Skin of body (tissue), 2 donors: Measurements from ENCODE around the gene RANBP1. TPM values are rescaled to one million over a fixed set of nuclear protein-coding genes. Genes with fewer than 3 reads are reported as not detected.
"Not testable (repeated sequence)": the region's sequence is repeated elsewhere in the genome, so short reads cannot be mapped to it uniquely, and the experiment has no call there.

Source experiments
- DNase-seq: peaks from one replicate; lab custom pipeline; 2025; lab: John Stamatoyannopoulos, UW
- total RNA-seq: library from RNA; depleted of rRNA; stranded (reverse); fragments of >200 nt; gene quantifications from one replicate; pipeline ENCODE4 v1.2.3, GENCODE V29; 2014

The RANBP1 gene
- total RNA-seq, 1 donor from 2014 or later = 75.1 TPM

GRCh38 chr22:20149257-20150250 lies 33.6 kb downstream of the RANBP1 start:
- no peak for DNase-seq

- no peak for DNase-seq
These were observed 34.7 kb downstream of the RANBP1 start, which contains the start of gene CCDC188 for GRCh38 chr22:20150381-20151275. CCDC188 (minus strand) TSS chr22:20151055; CDS start chr22:20150986, 69 bp downstream.

DNA sequence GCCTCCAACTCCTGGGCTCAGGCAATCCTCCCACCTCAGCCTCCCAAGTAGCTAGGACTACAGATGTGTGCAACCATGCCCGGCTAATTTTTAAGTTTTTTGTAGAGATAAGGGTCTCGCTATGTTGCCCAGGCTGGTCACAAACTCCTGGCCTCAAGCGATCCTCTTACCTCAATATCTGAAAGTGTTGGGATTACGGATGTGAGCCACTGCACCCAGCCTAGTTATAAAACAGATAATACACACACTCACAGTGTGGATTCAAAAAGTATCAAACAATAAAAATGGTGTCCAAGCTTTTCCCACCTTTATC lies 35.3 kb downstream of the RANBP1 start:
- DNase-seq = no peak

DNA sequence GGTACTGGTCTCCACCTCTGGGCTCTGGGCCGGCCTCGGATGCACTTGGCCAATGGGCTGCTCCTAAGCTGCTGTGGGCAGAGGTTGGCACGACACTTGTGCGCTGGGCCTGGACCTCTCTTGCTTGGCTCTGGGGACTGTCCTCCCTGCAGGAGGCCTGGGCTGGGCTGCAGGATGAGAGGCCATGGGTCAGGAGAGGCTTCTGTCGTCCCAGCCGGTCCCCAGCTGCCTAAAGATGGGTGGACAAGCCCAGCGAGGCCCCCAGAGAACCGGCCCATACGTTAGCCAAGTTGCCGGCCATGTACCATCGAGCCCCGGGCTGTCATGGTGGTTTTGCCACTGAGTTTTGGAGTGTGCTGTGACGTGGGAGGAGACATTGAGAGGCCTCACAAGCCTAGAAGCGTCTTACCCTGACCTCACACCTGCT lies 36.6 kb downstream of the RANBP1 start:
- no peak for DNase-seq

DNA sequence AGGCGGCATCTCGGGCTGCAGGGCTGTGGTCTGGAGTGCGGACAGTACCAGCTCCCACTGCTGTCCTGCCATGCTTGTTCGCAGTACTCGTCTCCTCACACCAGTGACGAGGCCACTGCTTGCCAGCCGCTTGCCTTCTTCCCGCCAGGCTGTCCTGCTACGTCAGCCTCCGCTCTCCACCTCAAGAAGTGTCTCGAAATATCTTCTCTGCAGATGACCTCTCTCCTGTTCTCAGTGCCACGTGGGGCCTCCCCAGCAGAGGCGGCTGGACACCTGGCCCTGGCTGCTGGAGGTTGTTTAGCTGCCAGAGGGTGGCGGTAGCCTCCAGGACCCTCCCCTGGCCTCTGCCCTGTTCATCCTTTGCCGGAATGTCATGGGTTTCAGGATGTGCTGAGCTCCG lies 38.0 kb downstream of the RANBP1 start:
- no peak for DNase-seq

- no peak for DNase-seq
These were observed 38.8 kb downstream of the RANBP1 start for GRCh38 chr22:20154602-20155187.

- peak; percentile 22 for DNase-seq
These were observed 39.6 kb downstream of the RANBP1 start for GRCh38 chr22:20155330-20156041.

GRCh38 chr22:20156042-20156389 lies 40.1 kb downstream of the RANBP1 start:
- DNase-seq = no peak

GRCh38 chr22:20156611-20157429 lies 40.9 kb downstream of the RANBP1 start:
- DNase-seq = peak; percentile 69

GRCh38 chr22:20157430-20158183 lies 41.7 kb downstream of the RANBP1 start:
- no peak for DNase-seq

- no peak for DNase-seq
These were observed 42.6 kb downstream of the RANBP1 start for GRCh38 chr22:20158391-20159036.

DNA sequence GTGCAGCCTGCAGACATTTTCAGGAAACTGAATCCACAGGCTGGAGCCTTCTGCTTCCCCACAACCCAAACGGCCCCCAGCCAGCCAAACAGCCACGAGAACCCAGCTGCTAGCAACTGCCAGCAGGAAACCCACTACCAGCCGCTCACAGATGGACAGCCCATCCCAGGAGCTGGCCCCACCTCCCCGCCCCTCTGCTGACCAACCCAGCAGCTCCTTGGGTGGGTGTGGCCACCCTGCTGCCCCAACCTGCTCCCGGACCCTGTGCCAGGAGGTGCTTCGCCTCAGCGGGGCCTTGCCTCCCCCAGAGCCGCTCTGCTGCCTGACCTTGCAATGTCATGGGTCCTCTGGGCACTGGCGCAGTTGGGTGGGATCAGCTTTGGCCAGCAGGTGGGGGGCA lies 43.2 kb downstream of the RANBP1 start:
- DNase-seq = no peak

GRCh38 chr22:20159531-20159930 lies 43.6 kb downstream of the RANBP1 start:
- not testable (repeated sequence) for DNase-seq

DNA sequence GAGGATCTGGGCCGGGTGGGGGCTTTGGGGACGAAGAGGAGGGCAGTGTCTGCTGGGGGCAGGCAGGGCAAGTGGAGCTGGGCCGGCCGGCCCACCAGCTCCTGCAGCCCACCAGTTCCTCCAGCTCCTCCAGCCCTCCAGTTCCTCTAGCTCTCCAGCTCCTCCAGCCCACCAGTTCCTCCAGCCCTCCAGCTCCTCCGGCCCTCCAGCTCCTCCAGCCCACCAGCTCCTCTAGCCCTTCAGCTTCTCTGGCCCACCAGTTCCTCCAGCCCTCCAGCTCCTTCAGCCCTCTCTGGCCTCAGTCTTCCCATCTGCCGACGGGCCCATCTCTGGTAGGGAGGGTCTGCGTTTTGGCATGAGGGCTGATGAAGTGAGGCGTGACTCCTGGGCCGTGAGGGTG lies 44.1 kb downstream of the RANBP1 start:
- no peak for DNase-seq

- no peak for DNase-seq
These were observed 49.0 kb downstream of the RANBP1 start for GRCh38 chr22:20164863-20165262.

GRCh38 chr22:20165421-20165820 lies 49.5 kb downstream of the RANBP1 start:
- no peak for DNase-seq

DNA sequence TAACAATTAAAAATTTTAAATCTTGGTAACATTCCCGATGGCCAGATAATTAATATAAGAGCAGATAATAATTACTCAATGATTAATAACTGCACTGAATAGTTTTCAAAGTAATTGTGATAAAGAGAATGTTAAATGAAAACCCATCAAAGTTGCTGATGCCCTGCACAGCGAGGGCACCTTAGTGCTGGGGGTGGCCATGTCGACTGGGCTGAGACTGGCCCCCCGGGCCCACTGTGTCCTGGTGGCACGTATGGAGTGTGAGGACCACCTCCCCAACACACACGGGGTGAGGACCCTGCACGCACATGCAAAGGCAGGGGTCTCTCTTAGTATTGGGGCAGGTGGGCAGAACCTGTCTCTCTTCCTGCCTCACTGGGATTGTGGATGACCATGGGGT lies 50.0 kb downstream of the RANBP1 start:
- no peak for DNase-seq

GRCh38 chr22:20166703-20167102 lies 50.8 kb downstream of the RANBP1 start:
- DNase-seq = no peak
